ENCODE measurements around the gene ROBO4.

DNA sequence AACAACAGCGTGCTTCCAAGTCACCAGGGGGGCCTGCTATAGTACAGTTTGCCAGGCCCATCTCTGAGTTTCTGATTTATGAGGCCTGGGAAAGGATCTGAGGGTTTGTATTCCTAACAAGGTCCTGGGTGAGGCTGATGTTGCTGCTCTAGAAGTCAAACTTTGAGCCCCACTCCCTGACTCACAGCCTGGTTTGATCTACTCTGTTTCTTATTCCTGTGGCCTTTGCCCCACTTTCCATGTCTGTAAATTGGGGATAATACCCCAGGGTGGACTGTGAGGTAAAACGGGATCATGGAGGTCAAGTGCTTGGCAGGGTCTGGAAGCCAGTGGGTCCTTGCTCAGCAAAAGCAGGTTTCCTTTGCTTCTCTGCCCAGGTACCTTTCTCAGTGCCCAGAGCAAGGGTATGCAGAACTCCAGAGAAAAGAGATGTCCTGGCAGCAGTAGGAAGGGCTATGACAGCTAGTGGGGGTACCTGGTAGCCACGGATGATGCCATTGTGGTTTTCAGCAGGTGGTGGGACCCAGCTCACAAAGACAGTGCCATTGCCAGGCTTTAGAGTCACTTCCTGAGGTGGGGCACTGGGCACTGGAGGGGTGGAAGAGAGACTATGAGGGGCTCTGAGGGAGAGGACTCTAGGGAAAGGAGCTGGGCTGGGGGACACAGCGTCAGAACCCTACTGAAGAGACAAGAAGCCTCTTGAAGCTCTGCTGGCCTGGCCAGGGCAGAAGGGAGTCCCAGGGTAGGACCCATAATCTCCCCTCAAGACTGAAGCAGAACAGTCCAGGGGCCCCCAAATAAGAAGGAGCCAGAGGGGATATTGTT lies 2.8 kb downstream of the ROBO4 start:
- TF ChIP-seq CTCF (IDR thresholded peaks at IDR 0.05) (no peak), POLR2A (IDR thresholded peaks at IDR 0.05) (no peak), EP300 (IDR thresholded peaks at IDR 0.05; ENCODE audit: low read depth) (no peak), POLR2AphosphoS5 (IDR thresholded peaks at IDR 0.05) (no peak)
